Esophagus (tissue), 2 donors: ENCODE results near the gene CNMD. TPM values are rescaled to one million over a fixed set of nuclear protein-coding genes. Genes with fewer than 3 reads are reported as not detected.
"Not testable (repeated sequence)": the region's sequence is repeated elsewhere in the genome, so short reads cannot be mapped to it uniquely, and the experiment has no call there.

Source experiments
- H3K27ac ChIP-seq, 2 donors: one replicate each; pipeline ENCODE4 v1.5.1; 2013; ENCODE audit warnings: low read depth in 2 of 2, mild to moderate bottlenecking in 2 of 2, inconsistent platforms in 1 of 2, low read length in 1 of 2, moderate library complexity in 1 of 2
- H3K27me3 ChIP-seq, 2 donors: one replicate each; pipeline ENCODE4 v1.6.1; 2013; ENCODE audit warnings: low read length in 2 of 2, control low read depth in 1 of 2, mild to moderate bottlenecking in 1 of 2; ENCODE audit not compliant: insufficient read depth in 2 of 2, control insufficient read depth in 1 of 2
- H3K36me3 ChIP-seq, 2 donors: one replicate each; pipeline ENCODE4 v1.6.1; 2013; ENCODE audit warnings: low read length in 1 of 2; ENCODE audit not compliant: control insufficient read depth in 2 of 2, insufficient read depth in 2 of 2
- H3K4me1 ChIP-seq, 2 donors: one replicate each; pipeline ENCODE4 v1.6.1; 2013; ENCODE audit warnings: low read length in 1 of 2; ENCODE audit not compliant: control insufficient read depth in 2 of 2, insufficient read depth in 2 of 2
- H3K4me3 ChIP-seq, 2 donors: one replicate each; pipeline ENCODE4 v1.5.1; 2013; ENCODE audit warnings: low read length in 2 of 2, mild to moderate bottlenecking in 2 of 2, low read depth in 1 of 2, moderate library complexity in 1 of 2
- H3K9me3 ChIP-seq, 2 donors: one replicate each; pipeline ENCODE4 v1.6.1; 2013; ENCODE audit warnings: mild to moderate bottlenecking in 2 of 2, low read depth in 1 of 2, low read length in 1 of 2, moderate library complexity in 1 of 2; ENCODE audit not compliant: control insufficient read depth in 2 of 2, insufficient read depth in 1 of 2
- WGBS, 2 donors: extraction: QIAGEN DNeasy Blood & Tissue Kit; methylation state at CpG; one replicate each; pipeline ENCODE4 v1.1.7; 2013; 5-methylcytosine and 5-hydroxymethylcytosine counted together
- polyA plus RNA-seq, 2 donors: library from polyadenylated mRNA; stranded (reverse); fragments of 200-250 nt; gene quantifications; one replicate each; pipeline ENCODE4 v1.2.3, GENCODE V29; 2013
- donor health status: healthy with polysubstance abuse.
- donor health status: Bipolar disorder and iron deficiency.

CNMD gene
- polyA plus RNA-seq, 2 donors: not detected

DNA sequence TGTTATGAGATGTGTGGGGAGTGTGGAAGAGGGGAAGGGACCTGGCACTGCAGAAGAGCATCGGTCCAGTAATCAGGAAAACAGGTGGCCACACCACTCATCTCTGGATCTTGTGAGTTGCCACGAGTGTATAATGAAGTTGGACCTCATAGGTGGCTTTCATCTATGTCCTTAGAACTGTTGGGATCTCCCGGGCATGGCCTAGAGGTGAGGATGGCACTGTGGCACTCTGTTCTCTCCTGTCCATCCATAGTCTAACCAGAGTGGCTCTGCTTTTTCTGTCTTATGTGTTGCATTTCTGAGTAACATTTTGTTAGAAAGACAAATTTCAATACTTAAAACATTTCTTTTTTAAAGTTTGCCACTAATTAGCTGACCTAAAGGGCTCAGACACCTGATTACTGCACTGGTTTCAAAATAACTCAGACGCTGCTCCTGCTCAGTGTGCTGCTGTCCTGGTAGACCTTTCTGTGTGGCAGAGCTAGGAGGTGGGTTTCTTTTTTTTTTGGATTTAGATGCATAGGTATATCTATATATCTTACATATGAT is 5.5 kb downstream of the CNMD start:
- WGBS, 2 donors: 79 to 80% methylated on average over 4 of the region's 4 CpGs
- peaks cover 0 to 4% of the 10 kb centered on the region in 2 donors for H3K4me1 ChIP-seq
- peaks cover 0 to 7% of the 10 kb centered on the region in 2 donors for H3K27me3 ChIP-seq
- no peak overlapping the region for H3K4me3 ChIP-seq
- H3K36me3 ChIP-seq: no peaks in the 10 kb centered on the region
- H3K9me3 ChIP-seq: peaks cover 0 to 1% of the 10 kb centered on the region in 2 donors
- H3K27ac ChIP-seq: no peak overlapping the region

DNA sequence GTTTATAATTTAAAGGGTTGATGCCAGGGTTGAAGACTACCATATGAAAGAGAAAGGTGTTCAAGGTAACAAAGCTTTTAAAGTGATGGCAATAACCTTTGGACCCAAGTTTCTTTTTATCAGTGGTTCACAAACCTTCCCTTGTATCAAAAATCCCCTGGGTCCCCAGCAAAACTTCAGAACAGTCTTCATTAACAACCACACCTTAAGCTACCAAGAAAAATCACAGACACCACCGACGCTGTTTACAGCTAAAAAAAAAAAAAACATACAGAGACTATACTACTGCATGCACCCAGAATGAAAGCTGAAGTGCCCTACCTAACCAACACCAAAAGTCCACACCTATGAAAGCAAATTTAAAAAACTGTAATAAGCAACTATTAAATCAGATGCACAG is 13.4 kb downstream of the CNMD start:
- Histone ChIP-seq H3K4me3 (no peak overlapping the region), H3K27ac (no peak overlapping the region), H3K9me3 (no peaks in the 10 kb centered on the region), H3K4me1 (no peaks in the 10 kb centered on the region), H3K27me3 (no peaks in the 10 kb centered on the region), H3K36me3 (no peaks in the 10 kb centered on the region)
- WGBS, 2 donors: 83 to 86% methylated on average over 2 of the region's 2 CpGs

DNA sequence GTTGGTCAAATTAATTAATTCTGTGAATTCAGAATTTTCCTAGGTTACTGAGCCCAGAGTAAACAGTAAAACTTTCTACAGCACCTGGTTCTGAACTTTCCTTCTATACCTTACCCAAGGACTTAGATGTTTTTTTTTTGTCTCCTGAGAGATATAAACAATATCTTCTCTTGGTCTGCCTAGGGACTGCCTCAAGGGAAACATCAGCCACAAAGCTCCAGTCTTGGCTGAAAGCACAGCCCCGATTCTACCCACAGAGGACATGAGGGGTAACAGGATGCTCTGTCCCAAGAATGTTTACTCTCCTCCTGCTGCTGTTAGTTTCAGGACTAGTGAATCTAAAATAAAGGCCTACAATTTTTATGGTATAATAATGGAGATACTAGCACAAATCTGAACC is 14.3 kb downstream of the CNMD start:
- Histone ChIP-seq H3K9me3 (no peaks in the 10 kb centered on the region), H3K4me1 (no peaks in the 10 kb centered on the region), H3K27me3 (no peaks in the 10 kb centered on the region), H3K27ac (no peak overlapping the region), H3K36me3 (no peaks in the 10 kb centered on the region), H3K4me3 (no peak overlapping the region)
- WGBS, 2 donors: 68 to 79% methylated on average over 1 of the region's 1 CpG

DNA sequence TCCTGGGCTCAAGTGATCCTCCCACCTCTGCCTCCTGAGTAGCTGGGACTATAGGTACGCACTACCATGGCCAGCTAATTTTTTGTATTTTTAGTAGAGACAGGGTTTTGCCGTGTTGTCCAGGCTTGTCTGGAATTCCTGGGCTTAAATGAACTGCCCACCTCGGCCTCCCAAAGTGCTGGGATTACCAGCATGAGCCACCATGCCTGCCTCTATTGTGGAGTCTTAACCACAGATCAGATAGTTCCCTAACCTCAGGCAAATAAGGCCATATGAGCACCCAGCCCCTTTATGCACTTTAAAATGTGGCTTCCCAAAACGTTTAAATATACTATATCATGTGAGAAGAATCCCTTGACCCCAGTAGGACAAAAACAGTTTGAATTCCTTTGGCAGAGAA is 16.4 kb downstream of the CNMD start:
- WGBS, 2 donors: 72 to 75% methylated on average over 4 of the region's 4 CpGs
- H3K36me3 ChIP-seq: no peaks in the 10 kb centered on the region

DNA sequence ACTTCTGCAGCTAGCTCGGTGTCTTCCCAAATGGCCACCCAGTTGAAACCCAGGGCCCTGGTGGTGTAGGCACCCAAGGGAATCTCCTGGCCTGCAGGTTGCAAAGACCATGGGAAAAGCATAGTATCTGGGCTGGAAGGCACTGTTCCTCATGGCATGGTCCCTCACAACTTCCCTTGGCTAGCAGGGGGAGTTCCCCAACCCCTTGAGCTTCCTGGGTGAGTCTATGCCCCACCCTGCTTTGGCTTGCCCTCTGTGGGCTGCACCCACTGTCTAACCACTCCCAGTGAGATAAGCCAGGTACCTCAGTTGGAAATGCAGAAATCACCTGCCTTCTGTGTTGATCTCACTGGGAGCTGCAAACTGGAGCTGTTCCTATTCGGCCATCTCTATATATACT is 18.3 kb downstream of the CNMD start:
- 91 to 95% methylated on average over 2 of the region's 2 CpGs for WGBS, 2 donors
- H3K27ac ChIP-seq, H3K36me3 ChIP-seq, H3K27me3 ChIP-seq, H3K4me1 ChIP-seq, H3K4me3 ChIP-seq, H3K9me3 ChIP-seq: not testable (repeated sequence)

More for the DNA sequence above, 16.4 kb downstream of the CNMD start:
- H3K27ac ChIP-seq: no peak overlapping the region
- H3K27me3 ChIP-seq: no peaks in the 10 kb centered on the region
- no peaks in the 10 kb centered on the region for H3K4me1 ChIP-seq
- no peak overlapping the region for H3K4me3 ChIP-seq
- no peaks in the 10 kb centered on the region for H3K9me3 ChIP-seq

DNA sequence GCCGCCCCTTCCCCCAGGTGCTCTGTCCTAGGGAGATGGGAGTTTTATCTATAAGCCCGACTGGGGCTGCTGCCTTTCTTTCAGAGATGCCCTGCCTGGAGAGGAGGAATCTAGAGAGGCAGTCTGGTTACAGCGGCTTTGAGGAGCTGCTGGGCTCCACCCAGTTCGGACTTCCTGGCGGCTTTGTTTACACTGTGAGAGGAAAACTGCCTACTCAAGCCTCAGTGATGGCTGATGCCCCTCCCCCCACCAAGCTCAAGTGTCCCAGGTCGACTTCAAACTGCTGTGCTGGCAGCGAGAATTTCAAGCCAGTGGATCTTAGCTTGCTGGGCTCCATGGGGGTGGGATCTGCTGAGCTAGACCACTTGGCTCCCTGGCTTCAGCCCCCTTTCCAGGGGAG is 18.7 kb downstream of the CNMD start:
- 57 to 62% methylated on average over 7 of the region's 7 CpGs for WGBS, 2 donors

DNA sequence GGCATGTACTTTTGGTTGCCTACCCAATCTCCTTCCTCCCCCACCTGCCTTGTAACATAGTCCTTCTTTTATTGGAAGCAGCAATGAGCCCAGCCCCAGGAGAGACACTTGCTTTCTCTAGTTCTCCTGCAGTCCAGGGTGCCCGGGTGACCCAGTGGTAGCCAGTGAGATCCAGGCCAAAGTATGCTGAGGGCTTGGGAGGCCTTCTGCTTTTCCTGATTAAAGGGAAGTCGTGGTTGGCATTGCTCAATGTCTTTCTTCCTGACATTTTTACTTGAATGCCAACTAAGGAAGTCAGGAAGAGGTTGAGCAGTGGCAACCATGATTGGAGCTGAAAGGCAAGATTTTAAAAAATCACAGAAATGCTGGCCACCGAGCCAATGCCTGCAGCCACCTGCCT is 25.7 kb downstream of the CNMD start:
- Histone ChIP-seq H3K9me3 (no peaks in the 10 kb centered on the region), H3K4me1 (no peaks in the 10 kb centered on the region), H3K36me3 (no peaks in the 10 kb centered on the region), H3K27ac (no peak overlapping the region), H3K4me3 (no peak overlapping the region), H3K27me3 (no peaks in the 10 kb centered on the region)
- 63 to 67% methylated on average over 3 of the region's 3 CpGs for whole genome bisulfite sequencing, 2 donors

More for the DNA sequence above, 18.7 kb downstream of the CNMD start:
- not testable (repeated sequence) for H3K36me3 ChIP-seq, H3K9me3 ChIP-seq, H3K4me3 ChIP-seq, H3K4me1 ChIP-seq, H3K27ac ChIP-seq, H3K27me3 ChIP-seq

DNA sequence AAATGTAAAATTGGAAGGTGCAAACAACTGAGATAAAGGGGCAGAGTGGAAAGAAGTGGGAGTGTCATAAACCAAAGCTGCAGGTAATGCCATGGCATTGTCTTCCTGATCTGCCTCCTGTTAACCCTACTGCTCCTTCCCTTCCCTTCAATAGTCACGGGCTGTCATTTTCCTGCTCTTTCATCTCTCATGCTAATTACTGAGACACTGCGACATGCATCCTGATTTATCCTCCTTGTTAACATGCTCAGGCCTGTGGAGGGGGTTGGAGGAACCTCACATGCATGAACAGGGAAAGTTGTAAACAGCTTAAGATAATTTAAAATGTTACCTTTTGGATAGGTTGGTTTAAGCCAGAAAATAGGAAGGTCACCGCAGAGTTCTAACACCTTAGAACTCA is 27.2 kb downstream of the CNMD start:
- no peaks in the 10 kb centered on the region for H3K4me1 ChIP-seq
- no peak overlapping the region for H3K27ac ChIP-seq
- no peaks in the 10 kb centered on the region for H3K36me3 ChIP-seq
- H3K27me3 ChIP-seq: no peaks in the 10 kb centered on the region
- no peak overlapping the region for H3K4me3 ChIP-seq
- WGBS, 2 donors: 48 to 57% methylated on average over 3 of the region's 3 CpGs
- no peaks in the 10 kb centered on the region for H3K9me3 ChIP-seq

DNA sequence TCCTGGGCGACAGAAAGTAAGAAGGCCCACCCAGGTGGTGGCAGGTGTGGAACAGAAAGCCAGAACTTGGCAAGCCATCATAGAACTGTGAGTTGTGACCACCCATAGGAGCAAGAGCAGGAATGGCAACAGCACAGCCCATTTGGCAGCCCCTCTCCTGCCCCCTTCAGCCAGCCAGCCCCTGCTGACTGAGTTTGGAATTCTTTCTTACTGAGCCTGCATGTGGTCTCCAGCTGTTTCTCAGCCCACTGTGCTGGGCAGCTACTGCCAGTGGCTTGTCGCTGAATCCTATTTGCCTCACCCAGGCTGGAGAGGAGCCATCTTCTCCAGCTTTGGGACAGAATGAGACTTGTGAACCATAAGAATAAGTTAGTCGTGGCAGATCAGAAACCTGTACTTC is 28.3 kb downstream of the CNMD start:
- Histone ChIP-seq H3K27ac (no peak overlapping the region), H3K9me3 (no peaks in the 10 kb centered on the region), H3K4me3 (no peak overlapping the region), H3K36me3 (no peaks in the 10 kb centered on the region), H3K4me1 (no peaks in the 10 kb centered on the region), H3K27me3 (no peaks in the 10 kb centered on the region)
- WGBS, 2 donors: 63 to 74% methylated on average over 3 of the region's 3 CpGs

DNA sequence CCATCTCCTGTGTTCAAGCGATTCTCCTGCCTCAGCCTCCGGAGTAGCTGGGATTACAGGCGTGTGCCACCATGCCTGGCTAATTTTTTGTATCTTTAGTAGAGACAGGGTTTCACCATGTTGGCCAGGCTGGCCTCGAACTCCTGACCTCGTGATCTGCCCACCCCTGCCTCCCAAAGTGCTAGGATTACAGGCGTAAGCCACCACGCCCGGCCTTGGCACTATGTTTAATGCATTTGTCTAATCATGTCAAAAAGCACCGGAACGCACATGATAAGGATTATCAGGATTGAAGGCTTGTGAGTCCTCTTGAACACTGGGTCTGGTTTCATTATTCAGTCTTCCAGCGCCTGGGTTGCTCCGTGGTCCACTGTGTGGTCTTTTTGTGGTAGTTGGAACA is 31.4 kb downstream of the CNMD start:
- not testable (repeated sequence) for H3K9me3 ChIP-seq, H3K4me1 ChIP-seq, H3K4me3 ChIP-seq, H3K36me3 ChIP-seq, H3K27me3 ChIP-seq, H3K27ac ChIP-seq
- 72 to 77% methylated on average over 12 of the region's 12 CpGs for WGBS, 2 donors
